Spleen (tissue), 11 donors: ENCODE results near the gene SELENOF. TPM values are rescaled to one million over a fixed set of nuclear protein-coding genes. Genes with fewer than 3 reads are reported as not detected.

Experiments
- DNase-seq: peaks from one replicate; pipeline ENCODE4 v3.0.0-alpha.2; 2020
- H3K27ac ChIP-seq, 8 donors: fragments of 200-600 bp; sonication (generic) in 7 of 8; 1 replicate in 4 of 8; 2 replicates in 4 of 8; pipeline versions ENCODE4 v1.5.0 to v1.8.0; 2016 to 2021; ENCODE audit warnings: inconsistent platforms in 4 of 8, mild to moderate bottlenecking in 4 of 8, moderate library complexity in 1 of 8
- H3K27me3 ChIP-seq, 7 donors: fragments of 200-600 bp; sonication (generic) in 6 of 7; replicated peaks in 1 of 7; 1 replicate in 4 of 7; 2 replicates in 3 of 7; pipeline versions ENCODE4 v1.5.0 to v1.8.0; 2016 to 2021; ENCODE audit warnings: inconsistent platforms in 3 of 7, mild to moderate bottlenecking in 1 of 7
- H3K36me3 ChIP-seq, 6 donors: fragments of 200-600 bp; sonication (generic) in 5 of 6; 1 replicate in 4 of 6; 2 replicates in 2 of 6; pipeline versions ENCODE4 v1.5.0 to v1.8.0; 2016 to 2021; ENCODE audit warnings: inconsistent platforms in 2 of 6
- H3K4me1 ChIP-seq, 6 donors: fragments of 200-600 bp; sonication (generic) in 5 of 6; 1 replicate in 3 of 6; 2 replicates in 3 of 6; pipeline versions ENCODE4 v1.5.0 to v1.8.0; 2016 to 2021; ENCODE audit warnings: inconsistent platforms in 3 of 6
- H3K4me3 ChIP-seq, 8 donors: fragments of 200-600 bp; sonication (generic) in 7 of 8; 1 replicate in 4 of 8; 2 replicates in 4 of 8; pipeline versions ENCODE4 v1.5.0 to v1.8.0; 2016 to 2021; ENCODE audit warnings: inconsistent platforms in 4 of 8, mild to moderate bottlenecking in 4 of 8, moderate library complexity in 2 of 8
- H3K9me3 ChIP-seq, 8 donors: fragments of 200-600 bp; sonication (generic) in 7 of 8; 1 replicate in 4 of 8; 2 replicates in 4 of 8; pipeline versions ENCODE4 v1.5.0 to v1.8.0; 2016 to 2021; ENCODE audit warnings: inconsistent platforms in 4 of 8
- CTCF ChIP-seq, 11 experiments: fragments of 200-600 bp in 7 of 11; fragments of 450-650 bp in 4 of 11; sonication (generic) in 4 of 11; IDR thresholded peaks in 8 of 11; conservative IDR thresholded peaks in 3 of 11; 1 replicate in 7 of 11; 2 replicates in 4 of 11; pipeline versions ENCODE4 v1.4.0 to v1.8.0; 2016 to 2021; ENCODE audit warnings: antibody characterized with exemption in 11 of 11, inconsistent platforms in 4 of 11, mild to moderate bottlenecking in 1 of 11
- POLR2A ChIP-seq, 3 donors: fragments of 450-650 bp; IDR thresholded peaks; one replicate each; pipeline ENCODE4 v1.5.1; 2017; ENCODE audit warnings: antibody characterized with exemption in 3 of 3, mild to moderate bottlenecking in 1 of 3
- POLR2AphosphoS5 ChIP-seq, 3 donors: sonication (generic); formaldehyde crosslinking; IDR thresholded peaks; one replicate each; pipeline ENCODE4 v1.5.1; 2017; ENCODE audit warnings: antibody characterized with exemption in 3 of 3
- WGBS, 5 donors: extraction: QIAGEN DNeasy Blood & Tissue Kit in 3 of 5; methylation state at CpG; one replicate each; pipeline versions ENCODE4 v1.1.5 to v1.1.7; 2013 to 2018; 5-methylcytosine and 5-hydroxymethylcytosine counted together
- intact Hi-C: fragments of 100-400 bp; cut with DNase I; formaldehyde crosslinking; loops from one replicate; pipeline ENCODE4 v1.15.0; 2023; ENCODE audit warnings: low total_unique reads
- polyA plus RNA-seq, 3 donors: library from polyadenylated mRNA; stranded (reverse); fragments of 200-250 nt; gene quantifications; one replicate each; pipeline ENCODE4 v1.2.1, GENCODE V29; 2013
- total RNA-seq, 7 donors: library from RNA; depleted of rRNA in 3 of 7; stranded (reverse); fragments of >200 nt in 3 of 7; fragmentation: NEBNext Ultra II Directional in 4 of 7; extraction: Animal tissue kit (Norgen Biotek cat#: 25700) in 4 of 7; gene quantifications; one replicate each; pipeline versions ENCODE4 v1.1.0 to v1.2.1, GENCODE V29; 2016 to 2021
- donor health status: healthy with polysubstance abuse.
- donor health status: DM: no; HTN: no; CAD: no; lungs with moderate emphysema.
- donor health status: DM: no; HTN: no; CAD: no.
- donor health status: Bipolar disorder and iron deficiency.
- donor health status: healthy.
- donor health status: DM: no; HTN: no; CAD: no.
- donor health status: DM: yes; HTN: yes; CAD: no.

Gene SELENOF
- total and polyA plus RNA-seq, 10 donors: 106 to 197 (median 173) TPM

GRCh38 chr1:86955678-86956077 lies 41.8 kb upstream of the SELENOF start:
- DNase-seq: no peak
- Histone ChIP-seq H3K27ac (no peak overlapping the region), H3K4me1 (peaks cover 0 to 36% (median 12%) of the 10 kb centered on the region in 6 donors), H3K4me3 (no peak overlapping the region), H3K9me3 (no peaks in the 10 kb centered on the region), H3K36me3 (no peaks in the 10 kb centered on the region), H3K27me3 (no peaks in the 10 kb centered on the region)
- intact Hi-C loops: no loop called here
- WGBS, 5 donors: 77 to 83% (median 79%) methylated on average over 3 of the region's 3 CpGs
- TF ChIP-seq POLR2AphosphoS5 (IDR thresholded peaks at IDR 0.05): no peak
- no peak for TF ChIP-seq CTCF (IDR thresholded peaks at IDR 0.05 in 8 of 11, conservative IDR thresholded peaks at IDR 0.05 in 3 of 11)

GRCh38 chr1:86953167-86953566 lies 39.2 kb upstream of the SELENOF start:
- Histone ChIP-seq H3K4me1 (peaks cover 0 to 36% (median 13%) of the 10 kb centered on the region in 6 donors), H3K27ac (peak overlapping the region in 1 of 8 donors; percentile 21), H3K27me3 (no peaks in the 10 kb centered on the region), H3K36me3 (no peaks in the 10 kb centered on the region), H3K4me3 (no peak overlapping the region), H3K9me3 (no peaks in the 10 kb centered on the region)
- WGBS, 5 donors: 61 to 80% (median 70%) methylated on average over 3 of the region's 3 CpGs
- intact Hi-C loops: no loop called here
- TF ChIP-seq CTCF (IDR thresholded peaks at IDR 0.05 in 8 of 11, conservative IDR thresholded peaks at IDR 0.05 in 3 of 11) (no peak), POLR2A (IDR thresholded peaks at IDR 0.05) (no peak), POLR2AphosphoS5 (IDR thresholded peaks at IDR 0.05) (no peak)
- no peak for DNase-seq

GRCh38 chr1:86951430-86951829 lies 37.5 kb upstream of the SELENOF start:
- no peak for DNase-seq
- no peak overlapping the region for H3K4me3 ChIP-seq
- no peaks in the 10 kb centered on the region for H3K27me3 ChIP-seq
- H3K9me3 ChIP-seq: no peaks in the 10 kb centered on the region
- H3K4me1 ChIP-seq: peaks cover 0 to 36% (median 13%) of the 10 kb centered on the region in 6 donors
- H3K27ac ChIP-seq: peak overlapping the region in 1 of 8 donors; percentile 7
- TF ChIP-seq CTCF (IDR thresholded peaks at IDR 0.05 in 8 of 11, conservative IDR thresholded peaks at IDR 0.05 in 3 of 11) (no peak), POLR2A (IDR thresholded peaks at IDR 0.05) (no peak), POLR2AphosphoS5 (IDR thresholded peaks at IDR 0.05) (no peak)
- intact Hi-C loops: no loop called here
- 77 to 91% (median 86%) methylated on average over 1 of the region's 1 CpG for WGBS, 5 donors
- H3K36me3 ChIP-seq: no peaks in the 10 kb centered on the region

- DNase-seq: no peak
- Histone ChIP-seq H3K4me1 (peaks cover 0 to 33% (median 13%) of the 10 kb centered on the region in 6 donors), H3K36me3 (no peaks in the 10 kb centered on the region), H3K27me3 (no peaks in the 10 kb centered on the region), H3K27ac (peak overlapping the region in 3 of 8 donors; percentile 2 to 11 (median 7)), H3K9me3 (no peaks in the 10 kb centered on the region), H3K4me3 (no peak overlapping the region)
- 79 to 85% (median 84%) methylated on average over 5 of the region's 5 CpGs for WGBS, 5 donors
- intact Hi-C loops: no loop called here
- TF ChIP-seq CTCF (IDR thresholded peaks at IDR 0.05 in 8 of 11, conservative IDR thresholded peaks at IDR 0.05 in 3 of 11): no peak
- no peak for TF ChIP-seq POLR2A (IDR thresholded peaks at IDR 0.05)
- TF ChIP-seq POLR2AphosphoS5 (IDR thresholded peaks at IDR 0.05): no peak
Measured at GRCh38 chr1:86950712-86951419, 36.9 kb upstream of the SELENOF start.
